HEK293 (cell line): ENCODE measurements around the gene GCK.

Experiments
- GFI1B ChIP-seq: fragments of 450-650 bp; formaldehyde crosslinking; IDR thresholded peaks from 2 replicates; pipeline ENCODE4 v1.5.1; 2016; ENCODE audit warnings: missing biosample characterization, missing genetic modification characterization
- GLIS1 ChIP-seq: fragments of 450-650 bp; formaldehyde crosslinking; IDR thresholded peaks from 2 replicates; pipeline ENCODE4 v1.5.1; 2016; ENCODE audit warnings: missing biosample characterization, missing genetic modification characterization
- HIC1 ChIP-seq: fragments of 450-650 bp; formaldehyde crosslinking; IDR thresholded peaks from 2 replicates; pipeline ENCODE4 v1.5.1; 2016; ENCODE audit warnings: missing biosample characterization, missing genetic modification characterization
- HOXA7 ChIP-seq: sonication (generic); formaldehyde crosslinking; IDR thresholded peaks from 2 replicates; pipeline ENCODE4 v1.8.1; 2022; ENCODE audit warnings: missing genetic modification reagents, borderline replicate concordance
- MYNN ChIP-seq: fragments of 450-650 bp; formaldehyde crosslinking; IDR thresholded peaks from 2 replicates; pipeline ENCODE4 v1.5.1; 2016; ENCODE audit warnings: missing biosample characterization, missing genetic modification characterization, borderline replicate concordance
- OSR2 ChIP-seq: fragments of 450-650 bp; formaldehyde crosslinking; IDR thresholded peaks from 2 replicates; pipeline ENCODE4 v1.5.1; 2016; ENCODE audit warnings: missing biosample characterization, missing genetic modification characterization
- SCRT1 ChIP-seq: fragments of 450-650 bp; formaldehyde crosslinking; IDR thresholded peaks from 2 replicates; pipeline ENCODE4 v1.5.1; 2016; ENCODE audit warnings: missing biosample characterization, missing genetic modification characterization, borderline replicate concordance
- SCRT2 ChIP-seq: fragments of 450-650 bp; formaldehyde crosslinking; IDR thresholded peaks from 2 replicates; pipeline ENCODE4 v1.5.1; 2016; ENCODE audit warnings: missing biosample characterization, missing genetic modification characterization
- SP2 ChIP-seq: fragments of 450-650 bp; formaldehyde crosslinking; IDR thresholded peaks from 2 replicates; pipeline ENCODE4 v1.5.1; 2016; ENCODE audit warnings: missing biosample characterization, missing genetic modification characterization
- ZBTB20 ChIP-seq: fragments of 450-650 bp; formaldehyde crosslinking; IDR thresholded peaks from 2 replicates; pipeline ENCODE4 v1.5.1; 2016; ENCODE audit warnings: missing biosample characterization, missing genetic modification characterization
- ZBTB21 ChIP-seq: fragments of 450-650 bp; formaldehyde crosslinking; IDR thresholded peaks from 2 replicates; pipeline ENCODE4 v1.5.1; 2017; ENCODE audit warnings: missing biosample characterization, missing genetic modification characterization
- ZBTB49 ChIP-seq: fragments of 450-650 bp; formaldehyde crosslinking; IDR thresholded peaks from 2 replicates; pipeline ENCODE4 v1.5.1; 2016; ENCODE audit warnings: missing biosample characterization, missing genetic modification characterization, low read depth
- ZBTB7A ChIP-seq: fragments of 450-650 bp; formaldehyde crosslinking; IDR thresholded peaks from 2 replicates; pipeline ENCODE4 v1.5.1; 2016; ENCODE audit warnings: low read depth, missing biosample characterization, missing genetic modification characterization
- ZBTB8A ChIP-seq: fragments of 450-650 bp; formaldehyde crosslinking; IDR thresholded peaks from 2 replicates; pipeline ENCODE4 v1.5.1; 2016; ENCODE audit warnings: missing biosample characterization, missing genetic modification characterization
- ZNF114 ChIP-seq: fragments of 450-650 bp; formaldehyde crosslinking; IDR thresholded peaks from 2 replicates; pipeline ENCODE4 v1.5.0; 2017; ENCODE audit warnings: missing biosample characterization, missing genetic modification characterization
- ZNF121 ChIP-seq: fragments of 450-650 bp; formaldehyde crosslinking; IDR thresholded peaks from 2 replicates; pipeline ENCODE4 v1.5.1; 2016; ENCODE audit warnings: missing biosample characterization, missing genetic modification characterization
- ZNF132 ChIP-seq: fragments of 450-650 bp; formaldehyde crosslinking; IDR thresholded peaks from 2 replicates; pipeline ENCODE4 v1.5.1; 2017; ENCODE audit warnings: missing biosample characterization, missing genetic modification characterization, borderline replicate concordance
- ZNF133 ChIP-seq: fragments of 450-650 bp; formaldehyde crosslinking; IDR thresholded peaks from 2 replicates; pipeline ENCODE4 v1.5.1; 2016; ENCODE audit warnings: missing biosample characterization, missing genetic modification characterization
- ZNF138 ChIP-seq: fragments of 450-650 bp; formaldehyde crosslinking; IDR thresholded peaks from 2 replicates; pipeline ENCODE4 v1.5.1; 2016; ENCODE audit warnings: missing biosample characterization, missing genetic modification characterization, borderline replicate concordance
- ZNF169 ChIP-seq: fragments of 450-650 bp; formaldehyde crosslinking; IDR thresholded peaks from 2 replicates; pipeline ENCODE4 v1.5.1; 2016; ENCODE audit warnings: missing biosample characterization, missing genetic modification characterization
- ZNF19 ChIP-seq: fragments of 450-650 bp; formaldehyde crosslinking; IDR thresholded peaks from 2 replicates; pipeline ENCODE4; 2016; ENCODE audit warnings: missing biosample characterization, missing genetic modification characterization, low read depth
- ZNF221 ChIP-seq: fragments of 450-650 bp; formaldehyde crosslinking; IDR thresholded peaks from 2 replicates; pipeline ENCODE4 v1.5.1; 2017; ENCODE audit warnings: missing biosample characterization, missing genetic modification characterization, borderline replicate concordance
- ZNF341 ChIP-seq: fragments of 450-650 bp; formaldehyde crosslinking; IDR thresholded peaks from 2 replicates; pipeline ENCODE4; 2016; ENCODE audit warnings: low read depth, missing biosample characterization, missing genetic modification characterization
- ZNF366 ChIP-seq: fragments of 450-650 bp; formaldehyde crosslinking; conservative IDR thresholded peaks from 2 replicates; pipeline ENCODE4 v1.5.1; 2016; ENCODE audit warnings: missing biosample characterization, missing genetic modification characterization
- ZNF398 ChIP-seq: fragments of 450-650 bp; formaldehyde crosslinking; IDR thresholded peaks from 2 replicates; pipeline ENCODE4 v1.5.1; 2017; ENCODE audit warnings: missing biosample characterization, missing genetic modification characterization
- ZNF48 ChIP-seq: fragments of 450-650 bp; formaldehyde crosslinking; IDR thresholded peaks from 2 replicates; pipeline ENCODE4 v1.5.1; 2016; ENCODE audit warnings: missing biosample characterization, missing genetic modification characterization
- ZNF488 ChIP-seq: fragments of 450-650 bp; formaldehyde crosslinking; IDR thresholded peaks from 2 replicates; pipeline ENCODE4 v1.5.1; 2016; ENCODE audit warnings: missing biosample characterization, missing genetic modification characterization
- ZNF530 ChIP-seq: fragments of 450-650 bp; formaldehyde crosslinking; IDR thresholded peaks from 2 replicates; pipeline ENCODE4 v1.5.1; 2016; ENCODE audit warnings: low read depth, missing biosample characterization, missing genetic modification characterization
- ZNF571 ChIP-seq: fragments of 450-650 bp; formaldehyde crosslinking; IDR thresholded peaks from 2 replicates; pipeline ENCODE4 v1.5.0; 2017; ENCODE audit warnings: missing biosample characterization, missing genetic modification characterization
- ZNF76 ChIP-seq: fragments of 450-650 bp; formaldehyde crosslinking; IDR thresholded peaks from 2 replicates; pipeline ENCODE4; 2016; ENCODE audit warnings: low read depth, missing biosample characterization, missing genetic modification characterization, borderline replicate concordance
- ZNF777 ChIP-seq: fragments of 450-650 bp; formaldehyde crosslinking; IDR thresholded peaks from 2 replicates; pipeline ENCODE4 v1.5.1; 2017; ENCODE audit warnings: missing biosample characterization, missing genetic modification characterization, borderline replicate concordance
- ZNF791 ChIP-seq: fragments of 450-650 bp; formaldehyde crosslinking; IDR thresholded peaks from 2 replicates; pipeline ENCODE4 v1.5.1; 2016; ENCODE audit warnings: missing biosample characterization, missing genetic modification characterization
- ZNF837 ChIP-seq: fragments of 450-650 bp; formaldehyde crosslinking; IDR thresholded peaks from 2 replicates; pipeline ENCODE4 v1.5.1; 2016; ENCODE audit warnings: missing biosample characterization, missing genetic modification characterization
- ZSCAN4 ChIP-seq: fragments of 450-650 bp; formaldehyde crosslinking; IDR thresholded peaks from 2 replicates; pipeline ENCODE4 v1.5.1; 2017; ENCODE audit warnings: missing biosample characterization, missing genetic modification characterization

GCK gene

GRCh38 chr7:44177570-44178131, 11.6 kb downstream of the GCK start (continued):
- TF ChIP-seq GFI1B (tag by site-specific recombination) (no peak), ZNF138 (tag by site-specific recombination) (no peak), GLIS1 (tag by site-specific recombination) (no peak), ZSCAN4 (no peak), OSR2 (tag by site-specific recombination) (peak; percentile 38; the same call in 1 of the 2 replicates), MYNN (tag by site-specific recombination) (no peak), ZNF398 (tag by site-specific recombination) (peak; percentile 89), ZNF488 (tag by site-specific recombination) (no peak), ZBTB21 (peak; percentile 88), SP2 (tag by site-specific recombination) (no peak), ZBTB20 (tag by site-specific recombination) (no peak; the same call in 1 of the 2 replicates), ZNF837 (tag by site-specific recombination) (no peak), ZNF133 (tag by site-specific recombination) (no peak), ZNF791 (tag by site-specific recombination) (no peak), ZNF341 (tag by site-specific recombination) (no peak), ZNF571 (tag by site-specific recombination) (no peak), ZBTB7A (tag by site-specific recombination) (no peak), ZNF114 (tag by site-specific recombination) (no peak), ZNF530 (peak; percentile 94), ZNF169 (tag by site-specific recombination) (no peak), ZNF121 (tag by site-specific recombination) (no peak), ZBTB49 (tag by site-specific recombination) (no peak), ZNF777 (tag by site-specific recombination) (no peak), ZNF76 (tag by site-specific recombination) (no peak), SCRT1 (tag by site-specific recombination) (no peak), HIC1 (tag by site-specific recombination) (0 out of 2 replicates have a peak, but pooled peaks have one; percentile 17), ZNF48 (tag by site-specific recombination) (no peak), ZNF366 (tag by site-specific recombination) (0 out of 2 replicates have a peak, but pooled peaks have one; percentile 15), ZBTB8A (peak; percentile 48), ZNF132 (tag by site-specific recombination) (no peak), ZNF221 (no peak), ZNF19 (no peak), HOXA7 (CRISPR knock-in tag) (no peak), SCRT2 (tag by site-specific recombination) (no peak; the same call in 1 of the 2 replicates)
